Mammary epithelial cell (primary cell): ENCODE measurements around the gene RGS9BP.
"Not testable (repeated sequence)": the region's sequence is repeated elsewhere in the genome, so short reads cannot be mapped to it uniquely, and the experiment has no call there.

Experiments
- CTCF ChIP-seq, 2 donors: IDR thresholded peaks in 1 of 2; conservative IDR thresholded peaks in 1 of 2; 2 replicates each; pipeline ENCODE4 v1.5.1; 2011 to 2012; ENCODE audit warnings: inconsistent platforms in 2 of 2, low read length in 2 of 2, mild to moderate bottlenecking in 2 of 2, control low read depth in 1 of 2, low read depth in 1 of 2; ENCODE audit not compliant: insufficient read depth in 1 of 2; ENCODE audit errors: extremely low read depth in 1 of 2
- EZH2 ChIP-seq: IDR thresholded peaks from 2 replicates; pipeline ENCODE4 v1.6.1; 2012; ENCODE audit warnings: low read length, inconsistent platforms, borderline replicate concordance

- TF ChIP-seq CTCF (conservative IDR thresholded peaks at IDR 0.05 in 1 of 2, IDR thresholded peaks at IDR 0.05 in 1 of 2; ENCODE audit: extremely low read depth in 1 of 2, insufficient read depth in 1 of 2, low read depth in 1 of 2, low read length in 2 of 2); EZH2: not testable (repeated sequence)
These were observed 21.1 kb downstream of the RGS9BP start for GRCh38 chr19:32696771-32697170.
